HEK293 (cell line): ENCODE data around the gene AMOTL2.

ENCODE experiments used
- CTCF ChIA-PET: fragments of 350-600 bp; formaldehyde crosslinking; extraction: SDS; loops from one replicate; lab custom pipeline; 2021; ENCODE audit warnings: antibody characterized with exemption; lab: Yijun Ruan, JAX
- POLR2A ChIA-PET: fragments of 300-600 bp; formaldehyde crosslinking; extraction: SDS; loops from one replicate; lab custom pipeline; 2020; ENCODE audit warnings: antibody characterized with exemption, inconsistent platforms; lab: Yijun Ruan, JAX
- H3K27ac ChIP-seq: fragments of 200-500 bp; sonication (Bioruptor generic); 2 replicates; pipeline ENCODE4 v1.5.1; 2014; ENCODE audit warnings: low read depth, low read length, control low read depth, inconsistent platforms; ENCODE audit errors: extremely low read depth
- H3K36me3 ChIP-seq, 2 experiments: fragments of 200-500 bp in 1 of 2; sonication (Bioruptor generic) in 1 of 2; 1 replicate in 1 of 2; 2 replicates in 1 of 2; pipeline ENCODE4 v1.5.1; 2014 to 2017; ENCODE audit warnings: inconsistent platforms in 2 of 2, low read length in 2 of 2; ENCODE audit not compliant: control insufficient read depth in 2 of 2, insufficient read depth in 1 of 2
- H3K4me1 ChIP-seq: fragments of 200-500 bp; sonication (Bioruptor generic); 2 replicates; pipeline ENCODE4 v1.5.1; 2014; ENCODE audit warnings: mild to moderate bottlenecking, low read length, inconsistent platforms; ENCODE audit not compliant: control insufficient read depth, insufficient read depth
- H3K4me3 ChIP-seq: 2 replicates; pipeline ENCODE4 v1.5.1; 2011; ENCODE audit warnings: low read depth, mild to moderate bottlenecking, control low read depth, low read length, moderate library complexity
- H3K9me3 ChIP-seq: fragments of 200-500 bp; sonication (Bioruptor generic); 2 replicates; pipeline ENCODE4 v1.5.1; 2014; ENCODE audit warnings: low read depth, low read length, inconsistent platforms; ENCODE audit not compliant: control insufficient read depth, insufficient read depth
- BCL11A ChIP-seq: fragments of 450-650 bp; formaldehyde crosslinking; IDR thresholded peaks from 2 replicates; pipeline ENCODE4 v1.5.1; 2016; ENCODE audit warnings: low read depth, missing biosample characterization, missing genetic modification characterization
- EGR2 ChIP-seq: fragments of 450-650 bp; formaldehyde crosslinking; IDR thresholded peaks from 2 replicates; pipeline ENCODE4 v1.5.1; 2016; ENCODE audit warnings: low read depth, missing biosample characterization, missing genetic modification characterization
- MZF1 ChIP-seq: fragments of 450-650 bp; formaldehyde crosslinking; IDR thresholded peaks from 2 replicates; pipeline ENCODE4 v1.5.1; 2017; ENCODE audit warnings: missing biosample characterization, missing genetic modification characterization, borderline replicate concordance
- SCRT2 ChIP-seq: fragments of 450-650 bp; formaldehyde crosslinking; IDR thresholded peaks from 2 replicates; pipeline ENCODE4 v1.5.1; 2016; ENCODE audit warnings: missing biosample characterization, missing genetic modification characterization
- WT1 ChIP-seq: fragments of 450-650 bp; formaldehyde crosslinking; IDR thresholded peaks from 2 replicates; pipeline ENCODE4 v1.5.1; 2016; ENCODE audit warnings: missing biosample characterization, missing genetic modification characterization
- ZBTB48 ChIP-seq: fragments of 450-650 bp; formaldehyde crosslinking; IDR thresholded peaks from 2 replicates; pipeline ENCODE4 v1.5.1; 2016; ENCODE audit warnings: missing biosample characterization, missing genetic modification characterization
- ZIC2 ChIP-seq: fragments of 450-650 bp; formaldehyde crosslinking; IDR thresholded peaks from 2 replicates; pipeline ENCODE4 v1.5.1; 2016; ENCODE audit warnings: missing biosample characterization, missing genetic modification characterization
- ZNF121 ChIP-seq: fragments of 450-650 bp; formaldehyde crosslinking; IDR thresholded peaks from 2 replicates; pipeline ENCODE4 v1.5.1; 2016; ENCODE audit warnings: missing biosample characterization, missing genetic modification characterization
- ZNF175 ChIP-seq: fragments of 450-650 bp; formaldehyde crosslinking; IDR thresholded peaks from 2 replicates; pipeline ENCODE4 v1.5.1; 2016; ENCODE audit warnings: missing biosample characterization, missing genetic modification characterization
- ZNF404 ChIP-seq: fragments of 450-650 bp; formaldehyde crosslinking; IDR thresholded peaks from 2 replicates; pipeline ENCODE4 v1.5.1; 2017; ENCODE audit warnings: missing biosample characterization, missing genetic modification characterization
- ZNF558 ChIP-seq: fragments of 450-650 bp; formaldehyde crosslinking; IDR thresholded peaks from 2 replicates; pipeline ENCODE4 v1.5.1; 2016; ENCODE audit warnings: missing biosample characterization, missing genetic modification characterization
- ZNF621 ChIP-seq: fragments of 450-650 bp; formaldehyde crosslinking; IDR thresholded peaks from 2 replicates; pipeline ENCODE4 v1.5.1; 2017; ENCODE audit warnings: missing biosample characterization, missing genetic modification characterization
- ZNF701 ChIP-seq: fragments of 450-650 bp; formaldehyde crosslinking; IDR thresholded peaks from 2 replicates; pipeline ENCODE4 v1.5.1; 2016; ENCODE audit warnings: missing biosample characterization, missing genetic modification characterization
- ZNF707 ChIP-seq: fragments of 450-650 bp; formaldehyde crosslinking; IDR thresholded peaks from 2 replicates; pipeline ENCODE4 v1.5.1; 2016; ENCODE audit warnings: missing biosample characterization, missing genetic modification characterization
- ZNF776 ChIP-seq: fragments of 450-650 bp; formaldehyde crosslinking; IDR thresholded peaks from 2 replicates; pipeline ENCODE4 v1.5.0; 2017; ENCODE audit warnings: missing biosample characterization, missing genetic modification characterization, borderline replicate concordance
- TF ChIP-seq, protein P1 (sequence below): fragments of 450-650 bp; formaldehyde crosslinking; IDR thresholded peaks from 2 replicates; pipeline ENCODE4 v1.5.1; 2016; ENCODE audit warnings: missing biosample characterization, missing genetic modification characterization, borderline replicate concordance
- TF ChIP-seq, protein P2 (sequence below): fragments of 450-650 bp; formaldehyde crosslinking; IDR thresholded peaks from 2 replicates; pipeline ENCODE4 v1.5.1; 2016; ENCODE audit warnings: missing biosample characterization, missing genetic modification characterization
- TF ChIP-seq, protein P3 (sequence below): fragments of 450-650 bp; IDR thresholded peaks from 2 replicates; pipeline ENCODE4 v1.5.1; 2018; ENCODE audit warnings: missing biosample characterization, mild to moderate bottlenecking, missing genetic modification characterization
- TF ChIP-seq, protein P4 (sequence below): fragments of 450-650 bp; formaldehyde crosslinking; IDR thresholded peaks from 2 replicates; pipeline ENCODE4 v1.5.1; 2016; ENCODE audit warnings: missing biosample characterization, missing genetic modification characterization

AMOTL2 gene

DNA sequence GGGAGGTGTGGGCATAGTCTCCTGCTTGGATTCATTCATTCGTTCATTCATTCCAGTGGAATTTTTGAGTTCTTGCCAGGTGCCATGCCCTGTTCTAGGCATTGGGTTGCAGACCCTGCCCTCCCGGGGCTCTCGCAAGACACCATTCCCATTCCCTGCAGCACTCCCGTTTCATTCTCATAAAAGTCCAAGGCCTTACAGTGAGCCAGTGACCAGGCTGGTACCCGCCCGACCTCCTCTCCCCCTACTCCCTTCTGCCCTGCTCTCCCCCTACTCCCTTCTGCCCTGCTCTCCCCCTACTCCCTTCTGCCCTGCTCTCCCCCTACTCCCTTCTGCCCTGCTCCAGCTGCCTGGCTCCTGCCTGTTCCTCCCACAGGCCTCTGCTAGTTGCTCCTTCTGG, 41.9 kb downstream of the AMOTL2 start:
- POLR2A ChIA-PET: interaction anchor here (0.7 to 3.0 kb wide), 3 partner anchors 25 to 42 kb away, joined by 3 to 14 read pairs (median 7); partner anchors contain the start of gene AMOTL2
- CTCF ChIA-PET: interaction anchor here (0.6 to 1.2 kb wide), 3 partner anchors 13 to 224 kb away, joined by 3 to 5 read pairs (median 4); no protein-coding TSS in a partner anchor
- TF ChIP-seq MZF1 (tag by site-specific recombination): no peak
- TF ChIP-seq ZNF404: no peak
- TF ChIP-seq, protein P1, sequence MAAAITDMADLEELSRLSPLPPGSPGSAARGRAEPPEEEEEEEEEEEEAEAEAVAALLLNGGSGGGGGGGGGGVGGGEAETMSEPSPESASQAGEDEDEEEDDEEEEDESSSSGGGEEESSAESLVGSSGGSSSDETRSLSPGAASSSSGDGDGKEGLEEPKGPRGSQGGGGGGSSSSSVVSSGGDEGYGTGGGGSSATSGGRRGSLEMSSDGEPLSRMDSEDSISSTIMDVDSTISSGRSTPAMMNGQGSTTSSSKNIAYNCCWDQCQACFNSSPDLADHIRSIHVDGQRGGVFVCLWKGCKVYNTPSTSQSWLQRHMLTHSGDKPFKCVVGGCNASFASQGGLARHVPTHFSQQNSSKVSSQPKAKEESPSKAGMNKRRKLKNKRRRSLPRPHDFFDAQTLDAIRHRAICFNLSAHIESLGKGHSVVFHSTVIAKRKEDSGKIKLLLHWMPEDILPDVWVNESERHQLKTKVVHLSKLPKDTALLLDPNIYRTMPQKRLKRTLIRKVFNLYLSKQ (tag by site-specific recombination): no peak
- no peak for TF ChIP-seq EGR2 (tag by site-specific recombination)
- TF ChIP-seq, protein P2, sequence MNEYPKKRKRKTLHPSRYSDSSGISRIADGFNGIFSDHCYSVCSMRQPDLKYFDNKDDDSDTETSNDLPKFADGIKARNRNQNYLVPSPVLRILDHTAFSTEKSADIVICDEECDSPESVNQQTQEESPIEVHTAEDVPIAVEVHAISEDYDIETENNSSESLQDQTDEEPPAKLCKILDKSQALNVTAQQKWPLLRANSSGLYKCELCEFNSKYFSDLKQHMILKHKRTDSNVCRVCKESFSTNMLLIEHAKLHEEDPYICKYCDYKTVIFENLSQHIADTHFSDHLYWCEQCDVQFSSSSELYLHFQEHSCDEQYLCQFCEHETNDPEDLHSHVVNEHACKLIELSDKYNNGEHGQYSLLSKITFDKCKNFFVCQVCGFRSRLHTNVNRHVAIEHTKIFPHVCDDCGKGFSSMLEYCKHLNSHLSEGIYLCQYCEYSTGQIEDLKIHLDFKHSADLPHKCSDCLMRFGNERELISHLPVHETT: no peak
- no peak for TF ChIP-seq ZNF175
- TF ChIP-seq ZNF776 (tag by site-specific recombination): no peak
- peak; percentile 86 for TF ChIP-seq WT1 (tag by site-specific recombination)
- no peak overlapping the region for H3K4me3 ChIP-seq
- no peaks in the 10 kb centered on the region for H3K4me1 ChIP-seq
- no peaks in the 10 kb centered on the region for H3K36me3 ChIP-seq
- no peaks in the 10 kb centered on the region for H3K9me3 ChIP-seq
- H3K27ac ChIP-seq: no peak overlapping the region

DNA sequence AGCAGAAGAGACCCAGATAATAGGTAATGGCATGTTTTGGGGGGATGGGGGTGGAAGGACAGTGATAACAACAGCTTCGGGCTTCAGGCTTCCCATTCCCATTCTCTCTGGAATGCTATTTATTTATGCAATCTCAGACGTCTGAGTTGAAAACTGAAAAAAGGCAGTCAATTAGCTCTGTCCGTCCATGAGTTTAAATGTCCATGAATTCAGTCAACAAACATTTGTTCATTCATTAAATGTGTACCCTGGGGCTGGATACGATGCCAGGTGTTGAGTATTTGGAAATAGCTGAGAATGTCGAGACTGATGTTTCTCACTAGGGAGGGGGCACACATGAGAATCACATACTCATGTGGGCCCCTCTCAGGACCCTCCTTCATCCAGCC, 42.4 kb downstream of the AMOTL2 start:
- H3K36me3 ChIP-seq: no peaks in the 10 kb centered on the region
- H3K4me3 ChIP-seq: no peak overlapping the region
- no peak for TF ChIP-seq ZNF121 (tag by site-specific recombination)
- no peak for TF ChIP-seq ZNF558 (tag by site-specific recombination)
- TF ChIP-seq ZBTB48: no peak
- no peak for TF ChIP-seq SCRT2 (tag by site-specific recombination)
- TF ChIP-seq BCL11A (tag by site-specific recombination): no peak
- no peak for TF ChIP-seq ZNF701 (tag by site-specific recombination)
- TF ChIP-seq, protein P3, sequence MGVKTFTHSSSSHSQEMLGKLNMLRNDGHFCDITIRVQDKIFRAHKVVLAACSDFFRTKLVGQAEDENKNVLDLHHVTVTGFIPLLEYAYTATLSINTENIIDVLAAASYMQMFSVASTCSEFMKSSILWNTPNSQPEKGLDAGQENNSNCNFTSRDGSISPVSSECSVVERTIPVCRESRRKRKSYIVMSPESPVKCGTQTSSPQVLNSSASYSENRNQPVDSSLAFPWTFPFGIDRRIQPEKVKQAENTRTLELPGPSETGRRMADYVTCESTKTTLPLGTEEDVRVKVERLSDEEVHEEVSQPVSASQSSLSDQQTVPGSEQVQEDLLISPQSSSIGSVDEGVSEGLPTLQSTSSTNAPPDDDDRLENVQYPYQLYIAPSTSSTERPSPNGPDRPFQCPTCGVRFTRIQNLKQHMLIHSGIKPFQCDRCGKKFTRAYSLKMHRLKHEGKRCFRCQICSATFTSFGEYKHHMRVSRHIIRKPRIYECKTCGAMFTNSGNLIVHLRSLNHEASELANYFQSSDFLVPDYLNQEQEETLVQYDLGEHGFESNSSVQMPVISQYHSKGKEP (tag by site-specific recombination): no peak
- TF ChIP-seq ZNF621 (tag by site-specific recombination): no peak
- TF ChIP-seq ZNF707 (tag by site-specific recombination): no peak
- TF ChIP-seq ZIC2: no peak
- TF ChIP-seq, protein P4, sequence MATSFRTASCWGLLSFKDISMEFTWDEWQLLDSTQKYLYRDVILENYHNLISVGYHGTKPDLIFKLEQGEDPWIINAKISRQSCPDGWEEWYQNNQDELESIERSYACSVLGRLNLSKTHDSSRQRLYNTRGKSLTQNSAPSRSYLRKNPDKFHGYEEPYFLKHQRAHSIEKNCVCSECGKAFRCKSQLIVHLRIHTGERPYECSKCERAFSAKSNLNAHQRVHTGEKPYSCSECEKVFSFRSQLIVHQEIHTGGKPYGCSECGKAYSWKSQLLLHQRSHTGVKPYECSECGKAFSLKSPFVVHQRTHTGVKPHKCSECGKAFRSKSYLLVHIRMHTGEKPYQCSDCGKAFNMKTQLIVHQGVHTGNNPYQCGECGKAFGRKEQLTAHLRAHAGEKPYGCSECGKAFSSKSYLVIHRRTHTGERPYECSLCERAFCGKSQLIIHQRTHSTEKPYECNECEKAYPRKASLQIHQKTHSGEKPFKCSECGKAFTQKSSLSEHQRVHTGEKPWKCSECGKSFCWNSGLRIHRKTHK (tag by site-specific recombination): no peak
- H3K27ac ChIP-seq: no peak overlapping the region
- ChIA-PET POLR2A (interaction anchor here (0.7 to 3.0 kb wide), 4 partner anchors 14 to 42 kb away, joined by 3 to 14 read pairs (median 5); partner anchors contain the start of gene AMOTL2), CTCF (interaction anchor here (0.6 to 1.2 kb wide), 5 partner anchors 13 to 815 kb away, joined by 3 to 5 read pairs (median 3); no protein-coding TSS in a partner anchor)
- no peaks in the 10 kb centered on the region for H3K4me1 ChIP-seq
- no peaks in the 10 kb centered on the region for H3K9me3 ChIP-seq
